AG04450 (cell line): ENCODE results near the gene CLRN3. TPM values are rescaled to one million over a fixed set of nuclear protein-coding genes. Genes with fewer than 3 reads are reported as not detected.

Experiments
- CTCF ChIA-PET: fragments of 300-600, 350-600 bp; formaldehyde crosslinking; extraction: SDS; loops from one replicate; lab custom pipeline; 2022; ENCODE audit warnings: antibody characterized with exemption, inconsistent platforms; lab: Charles Lee
- POLR2A ChIA-PET: fragments of 350-600 bp; formaldehyde crosslinking; extraction: SDS; loops from one replicate; lab custom pipeline; 2021; ENCODE audit warnings: antibody characterized with exemption, inconsistent platforms; lab: Yijun Ruan, JAX
- DNase-seq: peaks from one replicate; pipeline ENCODE4 v3.0.0-alpha.2; 2011; ENCODE audit warnings: low read depth, low spot score
- H3K27ac ChIP-seq: one replicate; pipeline ENCODE4 v1.5.1; 2012; ENCODE audit warnings: low read depth, low read length, control low read depth
- H3K27me3 ChIP-seq: one replicate; pipeline ENCODE4 v1.6.0; 2012; ENCODE audit warnings: low read length; ENCODE audit not compliant: control insufficient read depth, insufficient read depth
- H3K4me3 ChIP-seq: 2 replicates; pipeline ENCODE4 v1.5.1; 2011; ENCODE audit warnings: mild to moderate bottlenecking, low read depth, low read length, control low read depth
- H3K9me3 ChIP-seq: 2 replicates; pipeline ENCODE4 v1.5.1; 2012; ENCODE audit warnings: low read length; ENCODE audit not compliant: control insufficient read depth, insufficient read depth
- CTCF ChIP-seq: IDR thresholded peaks from 2 replicates; pipeline ENCODE4 v1.5.1; 2011; ENCODE audit warnings: low read depth, low read length, control low read depth, inconsistent platforms
- polyA plus RNA-seq: library from polyadenylated mRNA; depleted of rRNA; stranded (reverse); fragments of >200 nt; gene quantifications from 2 replicates; pipeline ENCODE4 v1.2.3, GENCODE V29; 2011

The CLRN3 gene
- polyA plus RNA-seq, 1 experiment: not detected

- CTCF ChIA-PET: no interaction called here
- H3K4me3 ChIP-seq: no peak overlapping the region
- no peaks in the 10 kb centered on the region for H3K27me3 ChIP-seq
- no peak overlapping the region for H3K27ac ChIP-seq
- POLR2A ChIA-PET: no interaction called here
- DNase-seq: no peak
- peaks cover 24% of the 10 kb centered on the region for H3K9me3 ChIP-seq
- TF ChIP-seq CTCF: no peak
These were observed 8.2 kb downstream of the CLRN3 start for GRCh38 chr10:127884501-127884900.

- H3K4me3 ChIP-seq: no peak overlapping the region
- H3K27me3 ChIP-seq: no peaks in the 10 kb centered on the region
- H3K27ac ChIP-seq: no peak overlapping the region
- DNase-seq: no peak
- CTCF ChIA-PET: no interaction called here
- no peak for TF ChIP-seq CTCF
- POLR2A ChIA-PET: no interaction called here
- peaks cover 24% of the 10 kb centered on the region for H3K9me3 ChIP-seq
These were observed 9.2 kb downstream of the CLRN3 start for GRCh38 chr10:127883516-127883915.

GRCh38 chr10:127882801-127883459 lies 9.8 kb downstream of the CLRN3 start:
- no peaks in the 10 kb centered on the region for H3K27me3 ChIP-seq
- no peak for TF ChIP-seq CTCF
- H3K4me3 ChIP-seq: no peak overlapping the region
- no peak overlapping the region for H3K27ac ChIP-seq
- no peak for DNase-seq
- POLR2A ChIA-PET: no interaction called here
- CTCF ChIA-PET: no interaction called here
- H3K9me3 ChIP-seq: peaks cover 23% of the 10 kb centered on the region

GRCh38 chr10:127882391-127882790 lies 10.3 kb downstream of the CLRN3 start:
- CTCF ChIA-PET: no interaction called here
- no peak overlapping the region for H3K27ac ChIP-seq
- no peak overlapping the region for H3K4me3 ChIP-seq
- TF ChIP-seq CTCF: no peak
- DNase-seq: no peak
- peaks cover 19% of the 10 kb centered on the region for H3K9me3 ChIP-seq
- POLR2A ChIA-PET: no interaction called here
- H3K27me3 ChIP-seq: no peaks in the 10 kb centered on the region

GRCh38 chr10:127881262-127881661 lies 11.5 kb downstream of the CLRN3 start:
- H3K9me3 ChIP-seq: peaks cover 16% of the 10 kb centered on the region
- ChIA-PET CTCF (no interaction called here), POLR2A (no interaction called here)
- no peak for TF ChIP-seq CTCF
- DNase-seq: no peak
- H3K4me3 ChIP-seq: no peak overlapping the region
- H3K27ac ChIP-seq: no peak overlapping the region
- no peaks in the 10 kb centered on the region for H3K27me3 ChIP-seq
